ENCODE results near the gene STX10.

The STX10 gene

GRCh38 chr19:13127051-13127450, 23.1 kb downstream of the STX10 start:
- no peak for TF ChIP-seq ZNF274 (IDR thresholded peaks at IDR 0.05; ENCODE audit: low read depth, low read length)
- H3K4me3 ChIP-seq (ENCODE audit: low read length): no peak overlapping the region

GRCh38 chr19:13122980-13123957, 26.9 kb downstream of the STX10 start:
- H3K4me3 ChIP-seq (ENCODE audit: low read length): no peak overlapping the region
- TF ChIP-seq ZNF274 (IDR thresholded peaks at IDR 0.05; ENCODE audit: low read depth, low read length): no peak

- no peak for TF ChIP-seq ZNF274 (IDR thresholded peaks at IDR 0.05; ENCODE audit: low read depth, low read length)
- H3K4me3 ChIP-seq (ENCODE audit: low read length): no peak overlapping the region
Observed at GRCh38 chr19:13122275-13122878, 27.8 kb downstream of the STX10 start.

GRCh38 chr19:13121551-13122274, 28.5 kb downstream of the STX10 start:
- no peak overlapping the region for H3K4me3 ChIP-seq (ENCODE audit: low read length)
- no peak for TF ChIP-seq ZNF274 (IDR thresholded peaks at IDR 0.05; ENCODE audit: low read depth, low read length)

- H3K4me3 ChIP-seq (ENCODE audit: low read length): no peak overlapping the region
- TF ChIP-seq ZNF274 (IDR thresholded peaks at IDR 0.05; ENCODE audit: low read depth, low read length): no peak
Observed at GRCh38 chr19:13120817-13121216, 29.4 kb downstream of the STX10 start.

GRCh38 chr19:13120031-13120430, 30.1 kb downstream of the STX10 start:
- TF ChIP-seq ZNF274 (IDR thresholded peaks at IDR 0.05; ENCODE audit: low read depth, low read length): no peak
- H3K4me3 ChIP-seq (ENCODE audit: low read length): no peak overlapping the region

GRCh38 chr19:13119627-13120026, 30.5 kb downstream of the STX10 start:
- TF ChIP-seq ZNF274 (IDR thresholded peaks at IDR 0.05; ENCODE audit: low read depth, low read length): no peak
- no peak overlapping the region; the same call in 1 of the 2 replicates for H3K4me3 ChIP-seq (ENCODE audit: low read length)

- H3K4me3 ChIP-seq (ENCODE audit: low read length): peak overlapping the region; percentile 95
- TF ChIP-seq ZNF274 (IDR thresholded peaks at IDR 0.05; ENCODE audit: low read depth, low read length): no peak
Observed at GRCh38 chr19:13118424-13119193, 31.6 kb downstream of the STX10 start.

- H3K4me3 ChIP-seq (ENCODE audit: low read length): peak within 1 kb of the TSS; percentile 95
- TF ChIP-seq ZNF274 (IDR thresholded peaks at IDR 0.05; ENCODE audit: low read depth, low read length): no peak
Observed at GRCh38 chr19:13117772-13118423, 32.3 kb downstream of the STX10 start, which contains the start of gene NACC1. Gene NACC1, plus strand, starts transcription at chr19:13118264. Its CDS starts 16,944 bp downstream, at chr19:13135208.

- no peak for TF ChIP-seq ZNF274 (IDR thresholded peaks at IDR 0.05; ENCODE audit: low read depth, low read length)
Observed at GRCh38 chr19:13117176-13117771, 32.9 kb downstream of the STX10 start.

GRCh38 chr19:13116282-13117175, 33.6 kb downstream of the STX10 start, which contains the start of gene TRMT1:
Gene TRMT1, minus strand, starts transcription at chr19:13116740. Its CDS starts 341 bp downstream, at chr19:13116399.
- TF ChIP-seq ZNF274 (IDR thresholded peaks at IDR 0.05; ENCODE audit: low read depth, low read length): no peak
- H3K4me3 ChIP-seq (ENCODE audit: low read length): peak within 1 kb of the TSS; percentile 73

More at GRCh38 chr19:13117176-13117771, 32.9 kb downstream of the STX10 start:
- H3K4me3 ChIP-seq (ENCODE audit: low read length): peak overlapping the region; percentile 73

- no peak for TF ChIP-seq ZNF274 (IDR thresholded peaks at IDR 0.05; ENCODE audit: low read depth, low read length)
Observed at GRCh38 chr19:13115936-13116281, 34.3 kb downstream of the STX10 start.

More at GRCh38 chr19:13115936-13116281, 34.3 kb downstream of the STX10 start:
- peak overlapping the region; percentile 73 for H3K4me3 ChIP-seq (ENCODE audit: low read length)
